Effector memory CD8-positive, alpha-beta T cell (primary cell): ENCODE data around the gene DGCR8.

Experiments
- ATAC-seq: fragments of 150-1000 bp; cut with Tn5 transposase; replicated peaks from 2 replicates; pipeline ENCODE4 v1.10.0; 2021; ENCODE audit warnings: mild to moderate bottlenecking, moderate library complexity
- DNase-seq, 3 experiments: peaks; one replicate each; pipeline ENCODE4 v3.0.0; 2021
- H3K27ac Mint-ChIP-seq, 2 donors: one replicate each; pipeline ENCODE4 v1.8.0; 2022; ENCODE audit warnings: mild to moderate bottlenecking in 2 of 2, mixed read lengths in 2 of 2, moderate library complexity in 2 of 2
- H3K27me3 Mint-ChIP-seq, 2 donors: one replicate each; pipeline ENCODE4 v1.8.0; 2022; ENCODE audit warnings: mixed read lengths in 2 of 2
- H3K36me3 Mint-ChIP-seq: one replicate; pipeline ENCODE4 v1.8.0; 2022; ENCODE audit warnings: mild to moderate bottlenecking, moderate library complexity, mixed read lengths; ENCODE audit not compliant: insufficient read depth
- H3K4me1 Mint-ChIP-seq, 2 donors: one replicate each; pipeline ENCODE4 v1.8.0; 2022; ENCODE audit warnings: low read depth in 2 of 2, mixed read lengths in 2 of 2
- H3K4me3 Mint-ChIP-seq, 2 donors: one replicate each; pipeline ENCODE4 v1.8.0; 2022; ENCODE audit warnings: mild to moderate bottlenecking in 2 of 2, mixed read lengths in 2 of 2, moderate library complexity in 2 of 2
- H3K9me3 Mint-ChIP-seq, 2 donors: one replicate each; pipeline ENCODE4 v1.8.0; 2022; ENCODE audit warnings: mixed read lengths in 2 of 2
- total RNA-seq, 9 experiments: gene quantifications; one replicate each; lab custom pipeline; 2026; lab: John Stamatoyannopoulos, UW

DGCR8 gene
- total RNA-seq, result 50.3 to 104 (median 82.8) reads per million in 9 experiments

GRCh38 chr22:20079745-20080444, at the start of gene DGCR8:
TSS of gene DGCR8 (plus strand) at chr22:20080241. CDS start at chr22:20085964, 5,723 bp downstream.
- ATAC-seq, result peak; percentile 91
- Mint-ChIP-seq H3K36me3 (peaks cover 14% of the 10 kb centered on the region), H3K4me1 (peaks cover 38 to 39% of the 10 kb centered on the region in 2 donors), H3K27ac (peak within 1 kb of the TSS; percentile 35 to 90), H3K4me3 (peak within 1 kb of the TSS; percentile 81 to 89), H3K9me3 (no peaks in the 10 kb centered on the region), H3K27me3 (no peaks in the 10 kb centered on the region)
- peak; percentile 51 to 69 (median 59) for DNase-seq

- peak; percentile 98 for ATAC-seq
- Mint-ChIP-seq H3K27me3 (no peaks in the 10 kb centered on the region), H3K36me3 (peaks cover 5% of the 10 kb centered on the region), H3K9me3 (no peaks in the 10 kb centered on the region), H3K27ac (peak overlapping the region; percentile 38 to 82), H3K4me1 (peaks cover 38 to 44% of the 10 kb centered on the region in 2 donors), H3K4me3 (peak overlapping the region; percentile 27 to 44)
- DNase-seq, result peak; percentile 33 to 42 (median 36)
Measured at GRCh38 chr22:20031732-20032406, 48.2 kb upstream of the DGCR8 start.

GRCh38 chr22:20032407-20032991, 47.5 kb upstream of the DGCR8 start:
- Mint-ChIP-seq H3K27me3 (no peaks in the 10 kb centered on the region), H3K36me3 (peaks cover 3% of the 10 kb centered on the region), H3K27ac (peak overlapping the region; percentile 19 to 82), H3K4me1 (peaks cover 38 to 43% of the 10 kb centered on the region in 2 donors), H3K4me3 (peak overlapping the region in 1 of 2 donors; percentile 44), H3K9me3 (no peaks in the 10 kb centered on the region)
- DNase-seq, result no peak
- no peak for ATAC-seq

DNA sequence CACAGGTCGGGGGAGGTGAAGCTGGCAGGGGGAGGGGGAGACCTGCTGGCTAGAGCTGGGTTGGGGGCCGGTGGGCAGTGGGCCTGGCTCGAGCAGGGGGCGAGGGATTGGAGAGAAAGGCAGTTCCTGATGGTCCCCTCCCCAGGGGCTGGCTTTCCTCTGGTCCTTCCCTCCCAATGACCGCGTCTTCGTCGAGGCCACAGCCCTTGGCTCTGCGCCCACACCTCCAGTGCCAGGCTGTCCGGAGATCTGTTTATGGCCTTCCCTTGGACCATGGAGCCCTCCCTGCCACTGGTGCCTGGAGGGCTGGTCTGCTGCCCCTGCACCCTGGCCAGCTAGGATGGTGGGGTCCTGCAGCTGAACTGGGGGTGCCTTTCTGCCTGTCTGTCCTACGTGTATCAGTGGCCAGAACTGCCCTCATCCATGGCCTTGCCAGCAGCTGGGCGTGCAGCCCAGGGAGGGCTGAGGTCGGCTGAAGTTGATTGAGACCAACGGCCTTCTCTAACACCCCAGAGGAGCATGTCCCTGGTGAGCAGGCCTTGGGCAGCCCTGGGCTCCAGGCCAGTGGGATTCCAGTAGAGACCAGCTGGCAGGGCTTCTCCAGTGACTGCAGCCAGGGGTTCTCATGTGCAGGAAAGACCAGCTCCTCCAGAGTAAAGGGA, 46.9 kb upstream of the DGCR8 start:
- Mint-ChIP-seq H3K9me3 (no peaks in the 10 kb centered on the region), H3K4me1 (peaks cover 42 to 43% of the 10 kb centered on the region in 2 donors), H3K27me3 (no peaks in the 10 kb centered on the region), H3K4me3 (no peak overlapping the region), H3K27ac (peak overlapping the region; percentile 52 to 82), H3K36me3 (peaks cover 3% of the 10 kb centered on the region)
- no peak for DNase-seq
- ATAC-seq, result no peak

DNA sequence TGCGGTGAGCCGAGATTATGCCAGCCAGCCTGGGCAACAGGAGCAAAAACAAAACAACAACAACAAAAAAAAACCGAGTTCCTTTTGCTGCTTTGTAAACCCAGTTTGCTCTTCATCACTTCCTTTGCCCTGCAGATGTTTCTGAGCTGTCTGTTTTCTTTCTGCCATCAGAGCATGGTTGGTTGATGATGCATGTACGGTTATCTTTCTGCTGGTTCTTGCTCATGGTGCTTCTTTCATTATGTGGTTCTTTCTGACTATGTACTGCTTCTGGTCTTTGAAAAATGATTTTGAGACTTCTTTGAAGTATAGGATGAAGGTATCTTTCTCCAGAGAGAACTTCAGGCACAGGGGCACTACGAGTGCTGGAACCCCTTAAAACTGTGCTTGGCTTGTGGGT, 45.9 kb upstream of the DGCR8 start:
- Mint-ChIP-seq H3K27me3 (no peaks in the 10 kb centered on the region), H3K4me3 (no peak overlapping the region), H3K36me3 (peaks cover 3% of the 10 kb centered on the region), H3K27ac (peak overlapping the region; percentile 51 to 52), H3K4me1 (peaks cover 38 to 39% of the 10 kb centered on the region in 2 donors), H3K9me3 (no peaks in the 10 kb centered on the region)
- ATAC-seq, result no peak
- no peak for DNase-seq

- Mint-ChIP-seq H3K4me1 (peaks cover 36 to 44% of the 10 kb centered on the region in 2 donors), H3K27ac (peak overlapping the region in 1 of 2 donors; percentile 81), H3K36me3 (peaks cover 8% of the 10 kb centered on the region), H3K4me3 (no peak overlapping the region), H3K27me3 (no peaks in the 10 kb centered on the region), H3K9me3 (no peaks in the 10 kb centered on the region)
- DNase-seq (no peak), ATAC-seq (no peak)
Measured at GRCh38 chr22:20035375-20036083, 44.5 kb upstream of the DGCR8 start.

DNA sequence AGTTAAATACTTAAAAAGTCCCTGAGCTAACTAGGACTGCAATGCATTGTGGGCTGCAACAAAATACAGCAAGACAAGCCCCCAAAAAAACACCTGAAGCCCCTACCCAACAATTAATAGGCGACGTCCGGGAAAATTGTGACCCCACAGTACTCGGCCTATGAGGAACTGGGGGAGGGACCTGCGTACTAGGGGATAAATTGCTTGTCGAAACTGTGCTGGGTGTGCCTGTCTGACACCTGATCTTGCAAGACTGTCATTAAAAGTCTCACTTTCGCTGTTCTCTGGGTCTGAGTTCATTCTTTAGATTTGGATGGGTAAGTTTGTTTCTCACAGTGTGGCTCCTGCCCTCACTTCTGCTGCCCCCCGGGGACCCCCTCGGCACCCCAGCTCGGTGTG, 44.0 kb upstream of the DGCR8 start:
- H3K27me3 Mint-ChIP-seq, result no peaks in the 10 kb centered on the region
- DNase-seq (no peak), ATAC-seq (no peak)
- peak overlapping the region in 1 of 2 donors; percentile 81 for H3K27ac Mint-ChIP-seq
- no peaks in the 10 kb centered on the region for H3K9me3 Mint-ChIP-seq
- H3K36me3 Mint-ChIP-seq, result peaks cover 8% of the 10 kb centered on the region
- no peak overlapping the region for H3K4me3 Mint-ChIP-seq
- peaks cover 36 to 44% of the 10 kb centered on the region in 2 donors for H3K4me1 Mint-ChIP-seq

GRCh38 chr22:20036535-20037392, 43.3 kb upstream of the DGCR8 start:
- DNase-seq (no peak), ATAC-seq (no peak)
- no peak overlapping the region for H3K4me3 Mint-ChIP-seq
- H3K36me3 Mint-ChIP-seq, result peaks cover 8% of the 10 kb centered on the region
- peak overlapping the region; percentile 52 to 81 for H3K27ac Mint-ChIP-seq
- H3K27me3 Mint-ChIP-seq, result no peaks in the 10 kb centered on the region
- peaks cover 31 to 37% of the 10 kb centered on the region in 2 donors for H3K4me1 Mint-ChIP-seq
- H3K9me3 Mint-ChIP-seq, result no peaks in the 10 kb centered on the region

GRCh38 chr22:20037419-20037818, 42.6 kb upstream of the DGCR8 start:
- no peak overlapping the region for H3K4me3 Mint-ChIP-seq
- ATAC-seq, result no peak

GRCh38 chr22:20038574-20038973, 41.5 kb upstream of the DGCR8 start:
- no peak overlapping the region for H3K4me3 Mint-ChIP-seq
- H3K27ac Mint-ChIP-seq, result no peak overlapping the region
- no peaks in the 10 kb centered on the region for H3K9me3 Mint-ChIP-seq
- ATAC-seq (no peak), DNase-seq (no peak)
- no peaks in the 10 kb centered on the region for H3K27me3 Mint-ChIP-seq
- H3K36me3 Mint-ChIP-seq, result peaks cover 12% of the 10 kb centered on the region
- peaks cover 22 to 30% of the 10 kb centered on the region in 2 donors for H3K4me1 Mint-ChIP-seq

More at GRCh38 chr22:20037419-20037818, 42.6 kb upstream of the DGCR8 start:
- H3K27ac Mint-ChIP-seq, result peak overlapping the region in 1 of 2 donors; percentile 52
- DNase-seq, result no peak
- peaks cover 8% of the 10 kb centered on the region for H3K36me3 Mint-ChIP-seq
- H3K27me3 Mint-ChIP-seq, result no peaks in the 10 kb centered on the region
- H3K9me3 Mint-ChIP-seq, result no peaks in the 10 kb centered on the region
- H3K4me1 Mint-ChIP-seq, result peaks cover 25 to 30% of the 10 kb centered on the region in 2 donors

- H3K9me3 Mint-ChIP-seq, result no peaks in the 10 kb centered on the region
- DNase-seq (no peak), ATAC-seq (no peak)
- peaks cover 19 to 29% of the 10 kb centered on the region in 2 donors for H3K4me1 Mint-ChIP-seq
- no peak overlapping the region for H3K4me3 Mint-ChIP-seq
- no peaks in the 10 kb centered on the region for H3K27me3 Mint-ChIP-seq
- H3K36me3 Mint-ChIP-seq, result peaks cover 17% of the 10 kb centered on the region
- no peak overlapping the region for H3K27ac Mint-ChIP-seq
Measured at GRCh38 chr22:20039683-20040325, 40.2 kb upstream of the DGCR8 start.
